GM21717 (cell line): ENCODE measurements around the gene UPF2.
"Not testable (repeated sequence)": the region's sequence is repeated elsewhere in the genome, so short reads cannot be mapped to it uniquely, and the experiment has no call there.

Source experiments
- ATAC-seq: cut with Tn5 transposase; IDR thresholded peaks from one replicate; pipeline ENCODE4 v1.9.1; 2021; ENCODE audit warnings: mild to moderate bottlenecking, moderate library complexity; ENCODE audit not compliant: unreplicated experiment

The UPF2 gene

DNA sequence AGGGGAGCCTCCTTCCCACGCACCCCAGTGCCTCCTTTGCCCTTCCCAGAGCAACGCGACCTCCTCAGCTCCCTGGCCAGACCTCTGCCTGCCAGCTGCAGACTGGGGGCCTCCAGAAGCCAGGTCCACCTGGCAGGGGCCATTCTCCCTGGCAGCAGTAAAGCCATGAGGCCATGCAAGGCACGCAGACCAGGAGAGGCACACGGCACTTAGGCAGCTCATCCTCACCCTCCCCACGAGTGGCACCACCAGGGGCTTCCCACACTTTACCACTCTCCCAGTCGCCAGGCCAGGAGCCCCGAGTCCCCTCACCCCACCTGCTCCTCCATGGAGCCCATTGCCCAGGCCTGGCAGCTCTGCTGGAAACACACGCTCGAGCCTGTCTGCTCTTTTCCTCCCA, 134.1 kb downstream of the UPF2 start:
- no peak for ATAC-seq

DNA sequence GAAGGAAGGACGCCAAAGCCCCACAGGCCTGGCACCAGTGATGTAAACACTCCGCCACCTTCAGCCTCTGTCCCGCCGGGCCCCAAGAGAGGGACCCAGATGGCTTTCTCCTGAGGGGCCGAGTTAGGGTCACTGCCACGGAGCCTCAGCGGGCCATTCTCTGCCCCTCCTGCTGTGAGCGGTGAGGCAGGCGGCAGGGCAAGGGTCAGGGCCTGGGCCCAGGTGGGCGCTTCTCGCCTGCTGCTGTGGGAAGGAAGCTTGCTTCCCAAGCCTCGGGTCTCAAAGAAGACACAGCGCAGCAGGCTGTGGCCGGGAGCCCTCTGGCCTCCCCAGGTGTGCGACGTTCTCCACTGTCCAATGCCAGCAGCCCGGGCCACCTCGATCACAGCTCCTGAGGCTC, 134.7 kb downstream of the UPF2 start:
- ATAC-seq: no peak

- ATAC-seq: no peak
Observed at GRCh38 chr10:11906714-11907113, 135.9 kb downstream of the UPF2 start.

DNA sequence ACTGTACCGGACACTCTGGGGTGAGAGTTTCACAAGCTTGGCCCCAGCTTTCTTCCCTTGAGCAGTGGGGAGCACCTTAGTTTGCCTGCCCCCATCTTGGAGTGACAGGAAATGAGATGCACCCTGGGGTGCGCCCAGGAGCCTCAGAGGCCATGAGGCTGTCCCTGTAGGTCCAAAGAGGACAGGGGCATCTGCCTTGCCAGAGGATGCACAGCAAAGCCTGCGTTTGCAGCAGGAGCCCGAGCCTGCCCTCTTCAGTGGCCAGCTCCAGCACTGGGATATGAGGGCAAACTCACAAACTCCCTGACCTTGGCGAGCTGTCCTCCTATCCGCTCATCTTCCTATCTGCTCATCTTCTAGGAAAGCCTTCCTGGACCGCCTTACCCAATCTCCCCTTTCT, 140.0 kb downstream of the UPF2 start:
- no peak for ATAC-seq

GRCh38 chr10:11901833-11902475, 140.7 kb downstream of the UPF2 start:
- ATAC-seq: no peak

GRCh38 chr10:11901454-11901832, 141.2 kb downstream of the UPF2 start:
- ATAC-seq: no peak

GRCh38 chr10:11901036-11901301, 141.6 kb downstream of the UPF2 start:
- no peak for ATAC-seq

DNA sequence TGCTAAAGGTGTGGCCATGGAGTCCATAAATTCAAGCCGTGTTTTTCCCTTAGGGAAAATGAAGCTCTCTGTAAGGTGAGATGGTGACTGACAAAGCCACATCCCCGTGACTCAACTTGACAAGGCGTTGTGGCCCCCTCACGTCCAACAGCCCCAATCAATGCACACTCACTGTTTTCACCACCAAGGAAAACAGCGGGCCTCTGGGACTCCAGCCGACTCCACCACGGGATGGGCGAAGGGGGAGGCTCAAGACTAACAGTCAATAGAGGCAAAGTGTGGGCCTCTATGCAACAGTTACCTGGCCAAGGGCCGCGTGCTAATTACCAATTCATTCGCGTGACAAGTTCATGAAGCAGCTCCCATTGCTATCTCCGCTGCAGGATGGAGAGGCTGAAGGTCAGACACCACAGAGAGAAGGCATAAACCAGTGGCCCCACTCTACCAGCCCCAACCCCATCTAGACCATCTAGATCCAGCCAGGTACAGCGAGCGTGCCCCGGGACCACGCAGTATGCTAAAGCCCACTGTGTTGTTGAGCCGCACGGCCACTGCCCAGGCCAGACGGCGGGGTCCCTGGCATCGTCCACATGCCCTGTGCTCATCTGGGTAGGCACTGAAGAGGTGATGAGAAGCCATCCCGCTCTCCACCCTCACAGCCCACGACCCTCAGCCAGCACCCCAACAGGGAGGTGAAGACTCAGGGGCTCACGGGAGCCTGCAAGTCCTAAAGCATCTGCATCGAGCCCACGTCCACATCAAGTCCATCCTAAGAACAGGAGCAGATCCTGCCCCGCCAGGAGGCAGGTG, 143.3 kb downstream of the UPF2 start:
- no peak for ATAC-seq

- no peak for ATAC-seq
Observed at GRCh38 chr10:11898372-11899066, 144.1 kb downstream of the UPF2 start.

DNA sequence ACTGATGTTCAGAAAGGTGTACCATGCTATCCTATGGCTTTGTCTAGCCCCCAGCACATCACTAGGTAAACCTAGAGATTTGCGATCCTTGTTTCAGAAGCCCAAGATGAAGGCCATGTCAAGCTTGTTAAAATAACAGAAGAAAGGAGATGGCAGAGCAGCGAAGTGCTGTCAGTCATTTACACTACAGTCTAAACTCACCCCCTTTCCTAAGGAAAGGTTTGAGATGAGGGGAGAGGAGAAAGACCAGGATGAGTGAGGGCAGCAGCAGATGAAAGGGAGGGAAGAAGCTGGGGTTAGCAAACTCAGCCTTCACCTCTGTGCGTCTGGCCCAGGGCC, 144.6 kb downstream of the UPF2 start:
- ATAC-seq: no peak

DNA sequence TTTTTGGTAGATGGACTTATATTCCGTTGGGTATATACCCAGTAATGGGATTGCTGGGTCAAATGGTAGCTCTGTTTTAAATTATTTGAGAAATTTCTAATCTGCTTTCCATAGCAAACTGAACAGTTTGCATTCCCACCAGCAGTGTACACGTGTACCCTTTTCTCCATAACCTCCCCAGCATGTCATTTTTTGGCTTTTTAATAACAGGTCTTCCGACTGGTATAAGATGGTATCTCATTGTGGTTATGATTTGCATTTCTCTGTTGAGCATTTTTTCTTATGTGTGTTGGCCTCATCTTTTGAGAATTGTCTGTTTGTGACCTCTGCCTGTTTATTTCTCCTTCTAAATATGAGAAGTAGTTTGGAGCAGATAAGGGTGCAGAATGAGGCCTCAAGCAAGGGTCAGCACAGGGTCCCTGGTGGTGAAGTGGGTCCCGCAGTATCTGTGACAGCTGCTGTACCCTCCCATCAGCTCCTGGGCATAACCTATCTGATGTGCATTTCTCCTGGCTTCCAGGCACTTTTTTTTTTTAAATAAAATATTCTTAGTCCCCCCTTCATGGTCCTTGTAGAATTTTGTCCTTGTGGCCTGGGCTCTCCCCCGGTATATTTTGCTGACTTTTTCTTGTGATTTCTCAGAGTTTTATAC, 145.9 kb downstream of the UPF2 start:
- ATAC-seq: no peak

- no peak for ATAC-seq
Observed at GRCh38 chr10:11895598-11895997, 147.0 kb downstream of the UPF2 start.

GRCh38 chr10:11895108-11895466, 147.5 kb downstream of the UPF2 start:
- ATAC-seq: no peak

DNA sequence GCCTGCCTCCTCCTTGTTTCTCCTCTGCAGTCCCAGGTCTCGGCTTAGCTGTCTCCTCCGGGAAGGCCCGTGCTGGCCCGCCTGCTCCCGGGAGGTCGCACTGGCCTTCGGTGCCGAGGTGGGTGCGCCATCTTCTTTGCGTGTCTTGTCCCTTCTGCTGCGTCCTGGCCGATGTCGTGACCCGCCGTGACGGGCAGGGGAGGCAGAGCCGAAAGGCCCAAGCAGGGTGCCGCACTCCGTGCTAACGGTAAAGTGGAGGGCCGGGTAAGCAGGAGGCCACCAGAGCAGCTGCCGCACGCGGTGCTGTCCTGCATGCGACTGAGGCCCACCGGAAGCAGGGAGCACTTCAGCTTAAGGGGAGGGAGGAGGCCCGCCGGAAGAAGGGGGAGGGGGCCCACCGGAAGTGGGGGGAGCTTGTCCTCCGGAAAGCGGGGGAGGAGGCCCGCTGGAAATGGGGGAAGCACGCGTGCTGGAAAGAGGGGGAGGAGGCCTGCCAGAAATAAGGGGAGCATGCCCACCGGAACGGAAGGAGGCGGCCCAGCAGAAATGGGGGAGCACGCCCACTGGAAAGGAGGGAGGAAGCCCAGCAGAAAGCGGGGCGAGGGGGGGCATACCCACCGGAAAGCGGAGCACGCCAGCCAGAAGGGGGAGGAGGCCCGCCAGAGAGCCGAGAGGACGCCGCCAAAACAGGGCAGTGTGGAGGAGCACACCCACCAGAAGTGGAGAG, 148.1 kb downstream of the UPF2 start:
- no peak for ATAC-seq

DNA sequence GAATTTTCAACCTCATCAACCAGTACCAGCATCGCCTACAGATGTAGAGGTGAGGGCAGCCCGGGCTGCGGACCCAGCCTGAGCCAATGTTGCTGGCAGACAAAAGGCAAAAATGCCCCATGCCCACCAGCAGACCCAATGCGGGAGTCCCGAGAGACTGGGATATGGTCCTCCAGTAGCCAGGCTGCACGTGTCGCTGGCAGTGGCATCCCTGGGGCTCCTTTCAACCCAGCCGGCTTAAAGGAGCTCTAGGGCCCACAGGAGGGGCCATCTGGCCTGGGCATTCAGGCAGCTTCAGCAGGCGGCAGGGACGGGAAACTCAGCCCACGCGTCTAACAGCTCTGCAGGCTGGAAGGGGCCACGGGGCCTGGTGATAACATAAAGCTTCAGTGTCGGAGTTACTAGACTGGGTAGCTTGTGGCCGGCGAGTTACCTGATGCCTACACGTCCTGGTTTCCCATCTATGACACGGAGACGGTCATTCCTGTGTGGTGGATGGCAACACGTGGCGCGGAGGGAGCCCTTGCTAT, 148.8 kb downstream of the UPF2 start:
- no peak for ATAC-seq

- ATAC-seq: no peak
Observed at GRCh38 chr10:11891776-11892486, 150.7 kb downstream of the UPF2 start.

DNA sequence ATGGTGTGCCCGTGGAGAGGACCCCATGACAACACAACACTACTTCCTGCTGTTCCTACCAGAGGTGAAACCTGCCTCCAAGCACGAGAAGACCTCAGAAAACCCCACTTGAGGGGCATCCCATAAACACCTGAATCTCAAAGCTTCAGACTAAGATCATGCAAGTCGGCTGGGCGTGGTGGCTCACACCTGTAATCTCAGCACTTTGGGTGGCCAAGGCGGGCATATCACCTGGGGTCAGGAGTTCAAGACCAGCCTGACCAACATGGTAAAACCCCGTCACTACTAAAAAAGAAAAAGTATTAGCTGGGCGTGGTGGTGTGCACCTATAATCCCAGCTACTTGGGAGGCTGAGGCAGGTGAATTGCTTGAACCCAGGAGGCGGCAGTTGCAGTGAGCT, 153.3 kb downstream of the UPF2 start:
- not testable (repeated sequence) for ATAC-seq

GRCh38 chr10:11887381-11888227, 155.0 kb downstream of the UPF2 start:
- ATAC-seq: peak; percentile 19

DNA sequence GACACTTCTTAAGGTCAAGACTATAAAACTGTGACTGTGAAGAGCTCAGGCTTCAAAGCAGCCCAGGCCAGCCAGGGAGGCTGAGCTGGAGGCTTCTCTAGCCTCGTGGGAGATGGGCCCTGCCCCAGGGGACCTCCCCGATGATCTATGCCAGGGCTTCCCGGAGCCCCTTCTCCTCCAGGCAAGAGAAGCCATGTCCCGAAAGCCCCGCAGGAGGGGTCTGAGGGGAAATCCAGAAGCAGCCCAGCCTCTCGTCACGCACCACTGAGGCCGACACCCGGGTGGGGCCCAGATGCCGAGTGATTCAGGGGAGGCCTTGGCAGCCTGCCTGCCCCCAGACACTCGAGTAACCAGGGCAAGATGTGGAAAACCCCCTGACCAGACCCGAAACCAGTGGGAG, 155.8 kb downstream of the UPF2 start:
- peak; percentile 41 for ATAC-seq

DNA sequence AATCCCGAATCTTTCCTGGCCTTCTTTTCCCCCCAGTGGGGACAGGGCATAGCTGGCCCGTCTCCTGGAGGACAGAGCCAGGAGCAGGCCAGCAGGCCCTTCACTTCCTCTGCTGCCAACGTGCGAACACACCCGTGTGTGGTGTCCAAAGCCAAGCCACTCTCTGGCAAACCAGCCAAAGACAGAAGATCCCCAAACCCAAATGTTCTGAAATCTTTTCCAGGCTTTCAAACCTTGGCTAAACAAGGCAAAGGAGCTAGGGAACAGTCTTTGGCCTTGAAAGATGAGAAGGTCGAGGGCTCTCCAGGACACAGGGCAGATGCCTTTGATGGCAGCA, 156.5 kb downstream of the UPF2 start:
- no peak for ATAC-seq
